Astrocyte of the cerebellum (primary cell): ENCODE measurements around the gene PTPRM.

ENCODE experiments used
- DNase-seq: peaks from one replicate; pipeline ENCODE4 v3.0.0-alpha.2; 2011; ENCODE audit warnings: low read depth
- H3K4me3 ChIP-seq: 2 replicates; pipeline ENCODE4 v1.5.1; 2011; ENCODE audit warnings: mild to moderate bottlenecking, low read depth, low read length, moderate library complexity
- in situ Hi-C: cut with HindIII; loops from 2 replicates; pipeline ENCODE4 v1.10.0; 2017; ENCODE audit warnings: low sequenced_read_pairs
- TF ChIP-seq, protein P1 (sequence below): IDR thresholded peaks from 2 replicates; pipeline ENCODE4 v1.5.1; 2012; ENCODE audit warnings: low read length, low read depth, moderate library complexity, mild to moderate bottlenecking; ENCODE audit errors: missing control alignments

The PTPRM gene

DNA sequence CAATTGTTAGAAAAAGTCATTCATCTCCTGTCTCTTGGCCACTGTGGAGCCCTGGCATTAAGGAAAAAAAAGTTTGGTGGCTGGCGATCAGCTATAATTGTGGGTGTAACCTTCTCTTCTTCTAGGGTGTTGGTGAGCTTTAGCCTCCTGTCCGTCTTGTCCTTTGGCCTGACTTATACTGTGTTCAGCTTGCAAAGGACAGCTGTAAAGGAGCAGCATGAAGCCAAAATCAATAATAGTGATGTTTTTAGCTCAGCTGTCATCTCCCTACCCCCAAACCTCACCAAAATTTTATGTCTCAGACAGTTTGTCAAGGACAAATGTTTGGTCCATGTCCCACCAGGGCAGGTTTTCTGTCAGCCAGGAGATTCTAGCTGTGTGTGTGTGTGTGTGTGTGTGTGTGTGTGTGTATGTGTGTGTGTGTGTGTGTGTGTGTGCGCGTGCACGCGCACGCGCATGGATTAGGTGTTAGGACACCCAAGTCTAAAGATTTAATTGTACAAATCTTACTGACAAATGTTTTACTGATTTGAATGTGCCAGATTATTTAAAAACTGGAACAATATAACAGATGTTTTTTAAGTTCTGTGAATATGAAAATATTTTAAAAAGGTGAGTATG, 109.2 kb downstream of the PTPRM start:
- no peak for DNase-seq
- in situ Hi-C loops: no loop called here
- TF ChIP-seq, protein P1, sequence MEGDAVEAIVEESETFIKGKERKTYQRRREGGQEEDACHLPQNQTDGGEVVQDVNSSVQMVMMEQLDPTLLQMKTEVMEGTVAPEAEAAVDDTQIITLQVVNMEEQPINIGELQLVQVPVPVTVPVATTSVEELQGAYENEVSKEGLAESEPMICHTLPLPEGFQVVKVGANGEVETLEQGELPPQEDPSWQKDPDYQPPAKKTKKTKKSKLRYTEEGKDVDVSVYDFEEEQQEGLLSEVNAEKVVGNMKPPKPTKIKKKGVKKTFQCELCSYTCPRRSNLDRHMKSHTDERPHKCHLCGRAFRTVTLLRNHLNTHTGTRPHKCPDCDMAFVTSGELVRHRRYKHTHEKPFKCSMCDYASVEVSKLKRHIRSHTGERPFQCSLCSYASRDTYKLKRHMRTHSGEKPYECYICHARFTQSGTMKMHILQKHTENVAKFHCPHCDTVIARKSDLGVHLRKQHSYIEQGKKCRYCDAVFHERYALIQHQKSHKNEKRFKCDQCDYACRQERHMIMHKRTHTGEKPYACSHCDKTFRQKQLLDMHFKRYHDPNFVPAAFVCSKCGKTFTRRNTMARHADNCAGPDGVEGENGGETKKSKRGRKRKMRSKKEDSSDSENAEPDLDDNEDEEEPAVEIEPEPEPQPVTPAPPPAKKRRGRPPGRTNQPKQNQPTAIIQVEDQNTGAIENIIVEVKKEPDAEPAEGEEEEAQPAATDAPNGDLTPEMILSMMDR: no peak

DNA sequence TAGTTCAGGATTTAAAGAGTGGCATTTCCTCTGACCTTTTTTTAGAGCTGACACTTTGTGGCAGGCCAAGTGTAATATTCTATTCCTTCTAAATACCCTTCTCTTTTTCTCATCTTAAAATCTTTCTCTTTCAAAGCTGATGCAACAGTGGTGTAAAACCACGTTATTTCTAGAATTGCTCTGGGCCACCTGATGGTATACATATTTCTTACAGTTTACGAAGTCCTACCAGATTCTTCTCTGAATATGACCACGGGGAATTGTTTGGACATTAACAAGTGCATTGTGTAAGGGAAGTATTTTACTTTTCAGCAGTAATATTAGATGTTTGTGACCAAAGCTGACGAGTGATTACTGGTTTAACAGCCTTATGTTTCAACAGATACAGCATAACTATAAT, 109.9 kb downstream of the PTPRM start:
- DNase-seq: no peak

More for the DNA sequence above, 109.2 kb downstream of the PTPRM start:
- H3K4me3 ChIP-seq: no peak overlapping the region

DNA sequence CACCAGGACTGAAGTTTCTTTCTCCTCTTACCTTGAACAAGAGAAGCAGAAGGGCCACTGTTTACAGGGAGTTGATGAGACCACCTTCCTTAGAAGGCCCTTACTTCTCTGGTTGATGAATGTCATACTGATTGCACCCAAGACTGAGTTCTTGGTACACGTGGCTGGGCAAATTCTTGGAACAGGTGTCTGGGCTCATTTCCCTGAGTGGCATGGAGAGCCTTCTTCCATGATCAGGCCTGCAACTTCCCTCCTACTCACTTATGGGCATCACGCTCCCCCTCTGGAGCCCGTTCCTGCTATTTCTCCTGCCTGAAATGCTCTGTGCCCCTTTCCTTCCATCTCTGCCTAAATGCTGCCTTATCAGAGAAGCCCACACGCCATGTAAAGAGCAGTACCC, 110.3 kb downstream of the PTPRM start:
- in situ Hi-C loops: no loop called here
- TF ChIP-seq, protein P1: no peak
- no peak overlapping the region for H3K4me3 ChIP-seq
- DNase-seq: no peak

More for the DNA sequence above, 109.9 kb downstream of the PTPRM start:
- H3K4me3 ChIP-seq: no peak overlapping the region
- TF ChIP-seq, protein P1: no peak
- in situ Hi-C loops: no loop called here

DNA sequence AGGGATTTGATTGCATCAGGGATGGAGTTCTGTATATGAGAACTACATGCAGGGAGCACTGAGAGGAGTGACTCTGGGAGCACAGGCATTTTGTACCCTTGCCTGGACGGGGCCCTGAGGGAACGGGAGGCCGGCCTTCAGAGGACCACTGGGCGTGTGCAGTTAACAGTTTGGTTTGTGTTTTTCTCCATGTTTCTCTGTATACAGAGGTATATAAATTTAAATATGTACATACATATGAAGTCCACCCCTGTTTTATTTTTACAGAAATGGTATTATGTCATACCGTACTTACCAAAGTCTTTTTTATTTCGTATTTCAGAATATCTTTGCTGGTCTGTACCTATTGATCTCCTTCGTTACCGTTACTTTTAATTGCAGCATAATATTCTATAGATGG, 111.3 kb downstream of the PTPRM start:
- TF ChIP-seq, protein P1: no peak
- in situ Hi-C loops: no loop called here
- DNase-seq: no peak
- H3K4me3 ChIP-seq: no peak overlapping the region

DNA sequence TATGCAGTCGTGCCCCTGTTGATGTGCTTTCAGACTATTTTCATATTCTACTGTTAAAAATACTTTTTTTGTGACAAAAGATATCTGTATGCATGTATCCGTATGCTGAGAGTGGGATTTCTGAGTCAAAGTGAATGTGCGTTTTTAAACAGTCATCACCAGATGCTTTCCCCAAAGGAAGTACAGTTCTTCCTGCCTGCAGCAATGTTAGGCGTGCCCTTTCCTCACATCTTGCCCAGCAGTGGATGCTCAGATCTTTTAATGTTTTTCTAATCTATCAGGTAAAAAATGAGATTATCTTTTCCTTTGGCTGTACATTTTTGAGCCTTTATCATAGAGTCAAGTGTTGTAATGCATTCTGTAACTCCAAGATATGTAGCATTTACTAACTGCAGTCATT, 111.7 kb downstream of the PTPRM start:
- in situ Hi-C loops: no loop called here
- TF ChIP-seq, protein P1: no peak
- no peak overlapping the region for H3K4me3 ChIP-seq
- no peak for DNase-seq

DNA sequence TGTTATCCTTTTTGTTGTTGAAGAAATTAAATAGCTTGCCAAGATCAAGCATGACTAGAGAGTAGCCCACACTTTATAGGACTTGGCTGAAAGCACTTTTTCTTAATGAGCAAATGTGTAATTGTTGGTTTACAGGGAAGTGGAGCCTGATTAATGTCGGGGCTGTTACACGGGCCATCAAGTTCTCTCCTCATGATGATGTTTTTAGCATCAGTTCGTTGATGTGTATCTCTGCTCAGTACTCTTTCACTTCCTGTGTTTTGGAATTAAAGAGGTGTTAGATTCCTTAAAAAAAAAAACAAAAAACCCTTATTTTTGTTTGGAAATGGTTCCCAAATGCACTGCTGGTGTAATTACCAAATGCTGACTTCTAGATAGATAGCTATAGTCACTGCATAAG, 114.2 kb downstream of the PTPRM start:
- no peak for DNase-seq
- TF ChIP-seq, protein P1: no peak
- H3K4me3 ChIP-seq: no peak overlapping the region
- in situ Hi-C loops: no loop called here
